ENCODE results near the gene RNASE4.
"Not testable (repeated sequence)": the region's sequence is repeated elsewhere in the genome, so short reads cannot be mapped to it uniquely, and the experiment has no call there.

RNASE4 gene

GRCh38 chr14:20692116-20692751 lies 7.9 kb downstream of the RNASE4 start:
- DNase-seq = no peak
- in situ Hi-C loops (cut with MboI; ENCODE audit: low pct_unique_long_range_greater_than_20kb, low sequenced_read_pairs) = no loop called here

- in situ Hi-C loops (cut with MboI; ENCODE audit: low pct_unique_long_range_greater_than_20kb, low sequenced_read_pairs) = no loop called here
- DNase-seq = no peak
Measured at GRCh38 chr14:20696764-20697163, 12.4 kb downstream of the RNASE4 start.

- in situ Hi-C loops (cut with MboI; ENCODE audit: low pct_unique_long_range_greater_than_20kb, low sequenced_read_pairs) = no loop called here
- DNase-seq = peak; percentile 79
Measured at GRCh38 chr14:20697273-20698017, 13.1 kb downstream of the RNASE4 start.

- no peak for DNase-seq
- in situ Hi-C loops (cut with MboI; ENCODE audit: low pct_unique_long_range_greater_than_20kb, low sequenced_read_pairs) = no loop called here
Measured at GRCh38 chr14:20698018-20698329, 13.6 kb downstream of the RNASE4 start.

- in situ Hi-C loops (cut with MboI; ENCODE audit: low pct_unique_long_range_greater_than_20kb, low sequenced_read_pairs) = no loop called here
- no peak for DNase-seq
Measured at GRCh38 chr14:20698934-20699333, 14.6 kb downstream of the RNASE4 start.

- in situ Hi-C loops (cut with MboI; ENCODE audit: low pct_unique_long_range_greater_than_20kb, low sequenced_read_pairs) = no loop called here
- no peak for DNase-seq
Measured at GRCh38 chr14:20699931-20700330, 15.6 kb downstream of the RNASE4 start.

GRCh38 chr14:20700965-20701364 lies 16.6 kb downstream of the RNASE4 start:
- in situ Hi-C loops (cut with MboI; ENCODE audit: low pct_unique_long_range_greater_than_20kb, low sequenced_read_pairs); DNase-seq: not testable (repeated sequence)

- in situ Hi-C loops (cut with MboI; ENCODE audit: low pct_unique_long_range_greater_than_20kb, low sequenced_read_pairs) = no loop called here
- DNase-seq = no peak
Measured at GRCh38 chr14:20706657-20707355, 22.4 kb downstream of the RNASE4 start.

- in situ Hi-C loops (cut with MboI; ENCODE audit: low pct_unique_long_range_greater_than_20kb, low sequenced_read_pairs) = no loop called here
- DNase-seq = no peak
Measured at GRCh38 chr14:20707622-20708021, 23.3 kb downstream of the RNASE4 start.

GRCh38 chr14:20711261-20711660 lies 26.9 kb downstream of the RNASE4 start:
- in situ Hi-C loops (cut with MboI; ENCODE audit: low pct_unique_long_range_greater_than_20kb, low sequenced_read_pairs) = no loop called here
- no peak for DNase-seq

- no peak for DNase-seq
- in situ Hi-C loops (cut with MboI; ENCODE audit: low pct_unique_long_range_greater_than_20kb, low sequenced_read_pairs) = no loop called here
Measured at GRCh38 chr14:20711685-20712084, 27.3 kb downstream of the RNASE4 start.

GRCh38 chr14:20712904-20713303 lies 28.5 kb downstream of the RNASE4 start:
- DNase-seq = no peak
- in situ Hi-C loops (cut with MboI; ENCODE audit: low pct_unique_long_range_greater_than_20kb, low sequenced_read_pairs) = no loop called here

GRCh38 chr14:20714593-20715250 lies 30.4 kb downstream of the RNASE4 start:
- in situ Hi-C loops (cut with MboI; ENCODE audit: low pct_unique_long_range_greater_than_20kb, low sequenced_read_pairs) = no loop called here
- peak; percentile 9 for DNase-seq

- in situ Hi-C loops (cut with MboI; ENCODE audit: low pct_unique_long_range_greater_than_20kb, low sequenced_read_pairs) = no loop called here
- DNase-seq = no peak
Measured at GRCh38 chr14:20719777-20720176, 35.4 kb downstream of the RNASE4 start.

GRCh38 chr14:20720741-20721140 lies 36.4 kb downstream of the RNASE4 start:
- in situ Hi-C loops (cut with MboI; ENCODE audit: low pct_unique_long_range_greater_than_20kb, low sequenced_read_pairs) = no loop called here
- no peak for DNase-seq

GRCh38 chr14:20722016-20722415 lies 37.7 kb downstream of the RNASE4 start:
- no peak for DNase-seq
- in situ Hi-C loops (cut with MboI; ENCODE audit: low pct_unique_long_range_greater_than_20kb, low sequenced_read_pairs) = no loop called here

- no peak for DNase-seq
Measured at GRCh38 chr14:20723488-20723887, 39.1 kb downstream of the RNASE4 start.

GRCh38 chr14:20726121-20726520 lies 41.8 kb downstream of the RNASE4 start:
- in situ Hi-C loops (cut with MboI; ENCODE audit: low pct_unique_long_range_greater_than_20kb, low sequenced_read_pairs); DNase-seq: not testable (repeated sequence)

More at GRCh38 chr14:20723488-20723887, 39.1 kb downstream of the RNASE4 start:
- in situ Hi-C loops (cut with MboI; ENCODE audit: low pct_unique_long_range_greater_than_20kb, low sequenced_read_pairs) = no loop called here

GRCh38 chr14:20726531-20726930 lies 42.2 kb downstream of the RNASE4 start:
- DNase-seq = no peak
- in situ Hi-C loops (cut with MboI; ENCODE audit: low pct_unique_long_range_greater_than_20kb, low sequenced_read_pairs) = no loop called here

- in situ Hi-C loops (cut with MboI; ENCODE audit: low pct_unique_long_range_greater_than_20kb, low sequenced_read_pairs) = no loop called here
Measured at GRCh38 chr14:20730891-20731290, 46.5 kb downstream of the RNASE4 start.

More at GRCh38 chr14:20730891-20731290, 46.5 kb downstream of the RNASE4 start:
- DNase-seq = no peak
